DMS53 (cell line): ENCODE data around the gene OR10J1.
"Not testable (repeated sequence)": the region's sequence is repeated elsewhere in the genome, so short reads cannot be mapped to it uniquely, and the experiment has no call there.

ENCODE experiments used
- DNase-seq: peaks from one replicate; lab custom pipeline; 2025; lab: John Stamatoyannopoulos, UW

The OR10J1 gene, protein sequence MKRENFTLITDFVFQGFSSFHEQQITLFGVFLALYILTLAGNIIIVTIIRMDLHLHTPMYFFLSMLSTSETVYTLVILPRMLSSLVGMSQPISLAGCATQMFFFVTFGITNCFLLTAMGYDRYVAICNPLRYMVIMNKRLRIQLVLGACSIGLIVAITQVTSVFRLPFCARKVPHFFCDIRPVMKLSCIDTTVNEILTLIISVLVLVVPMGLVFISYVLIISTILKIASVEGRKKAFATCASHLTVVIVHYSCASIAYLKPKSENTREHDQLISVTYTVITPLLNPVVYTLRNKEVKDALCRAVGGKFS

DNA sequence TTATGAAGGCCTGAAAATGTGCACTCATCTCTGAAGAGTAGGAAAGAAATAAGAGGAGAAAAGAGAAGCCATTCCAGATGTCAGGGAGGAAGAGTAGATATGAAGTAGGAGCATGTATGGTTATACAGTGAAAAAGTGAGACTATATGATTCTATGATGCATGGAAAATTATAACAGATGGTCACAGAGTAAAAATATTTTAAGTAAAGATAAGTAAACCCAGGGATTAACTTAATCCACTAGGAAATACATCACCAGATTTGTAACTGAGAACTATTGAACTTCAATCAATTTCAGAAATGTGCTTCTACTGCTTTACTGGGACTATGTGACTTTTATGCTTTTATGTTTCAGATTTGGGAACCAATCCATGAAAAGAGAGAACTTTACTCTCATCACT lies at the start of gene OR10J1:
Gene OR10J1 (plus strand): TSS at position 301 of the 400 bp plus-strand sequence. CDS start 70 bp downstream, at position 371.
- DNase-seq: no peak

DNA sequence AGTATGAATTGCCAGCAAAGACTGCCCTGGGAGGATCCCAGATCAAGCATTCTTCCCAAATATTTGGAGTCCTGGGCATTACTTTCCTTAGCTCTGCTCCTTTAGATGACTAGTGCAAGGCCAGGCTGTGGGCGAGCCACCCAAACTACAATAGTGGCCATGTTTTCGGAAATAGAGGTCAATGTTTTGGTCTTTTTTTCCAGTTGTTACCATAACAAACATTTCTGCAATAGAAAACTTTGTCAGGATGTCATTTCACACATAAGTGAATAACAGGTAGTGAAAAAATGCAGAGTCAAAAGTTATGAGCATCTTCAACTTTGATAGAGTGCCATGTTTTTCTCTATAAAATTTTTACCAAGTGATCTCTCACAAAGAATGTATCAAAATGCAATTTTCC lies 32.7 kb upstream of the OR10J1 start:
- DNase-seq: no peak

DNA sequence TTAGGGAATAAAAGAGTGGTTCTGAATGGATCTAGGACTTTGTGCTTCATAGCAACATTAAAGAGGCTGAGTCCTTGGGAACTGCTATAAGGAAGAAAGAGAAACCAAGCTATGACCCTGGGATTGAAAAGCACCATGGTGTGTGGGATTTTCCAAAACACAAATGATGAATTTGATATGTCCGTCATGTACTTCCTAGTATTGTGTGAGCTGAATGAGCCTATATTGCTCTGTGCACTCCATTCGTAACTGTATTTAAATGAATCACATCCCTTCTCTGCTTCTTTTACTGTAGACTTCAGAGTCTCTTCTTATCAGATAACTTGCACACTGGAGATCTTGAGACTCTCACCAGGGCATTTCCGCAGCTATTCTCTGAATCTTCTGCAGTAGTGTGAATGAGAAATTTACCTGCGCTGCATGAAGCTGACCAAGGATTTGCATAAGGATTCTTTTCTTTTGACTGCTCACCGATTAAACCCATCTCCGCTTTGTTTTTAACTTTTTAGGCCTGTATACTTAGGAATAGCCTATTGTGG lies 30.6 kb upstream of the OR10J1 start:
- DNase-seq: no peak

DNA sequence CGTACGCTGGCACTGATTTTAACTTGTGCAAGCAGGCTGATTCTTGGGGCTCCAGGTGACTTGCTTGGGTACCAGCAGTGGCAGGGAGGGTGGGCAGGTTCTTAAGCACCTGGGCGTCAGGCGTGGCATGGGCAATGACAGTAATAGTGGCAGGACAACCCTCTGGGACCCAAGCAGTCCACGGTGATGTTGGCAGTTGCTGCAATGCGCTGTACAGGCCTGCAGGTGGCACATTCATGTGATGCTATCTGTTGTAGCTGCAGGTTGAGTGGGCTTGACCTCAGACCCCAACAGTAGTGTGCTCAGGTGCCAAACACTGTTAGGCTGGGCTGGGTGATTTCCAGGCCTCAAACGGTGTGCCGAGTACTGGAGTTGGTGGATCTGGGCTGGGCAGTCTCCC lies 17.7 kb upstream of the OR10J1 start:
- peak; percentile 11 for DNase-seq

DNA sequence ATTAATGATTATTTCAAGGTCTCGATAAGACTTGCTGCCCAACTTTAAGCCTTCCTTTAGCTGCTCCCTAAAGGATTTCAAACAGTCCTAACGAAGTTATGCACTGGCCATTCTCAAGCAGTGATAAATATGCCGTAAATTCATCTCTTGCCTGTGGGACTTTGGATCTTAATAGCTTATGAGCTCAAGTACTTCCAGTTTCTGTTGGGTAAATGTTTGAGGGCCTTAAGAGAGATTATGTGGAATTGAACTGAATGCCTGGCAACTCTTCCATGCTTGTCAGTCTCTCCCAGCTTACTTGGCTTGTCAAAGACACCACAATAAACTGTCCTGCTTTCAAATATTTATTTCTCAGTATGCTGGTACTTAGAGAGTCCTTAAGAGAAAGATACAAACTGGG lies 11.0 kb upstream of the OR10J1 start:
- no peak for DNase-seq

DNA sequence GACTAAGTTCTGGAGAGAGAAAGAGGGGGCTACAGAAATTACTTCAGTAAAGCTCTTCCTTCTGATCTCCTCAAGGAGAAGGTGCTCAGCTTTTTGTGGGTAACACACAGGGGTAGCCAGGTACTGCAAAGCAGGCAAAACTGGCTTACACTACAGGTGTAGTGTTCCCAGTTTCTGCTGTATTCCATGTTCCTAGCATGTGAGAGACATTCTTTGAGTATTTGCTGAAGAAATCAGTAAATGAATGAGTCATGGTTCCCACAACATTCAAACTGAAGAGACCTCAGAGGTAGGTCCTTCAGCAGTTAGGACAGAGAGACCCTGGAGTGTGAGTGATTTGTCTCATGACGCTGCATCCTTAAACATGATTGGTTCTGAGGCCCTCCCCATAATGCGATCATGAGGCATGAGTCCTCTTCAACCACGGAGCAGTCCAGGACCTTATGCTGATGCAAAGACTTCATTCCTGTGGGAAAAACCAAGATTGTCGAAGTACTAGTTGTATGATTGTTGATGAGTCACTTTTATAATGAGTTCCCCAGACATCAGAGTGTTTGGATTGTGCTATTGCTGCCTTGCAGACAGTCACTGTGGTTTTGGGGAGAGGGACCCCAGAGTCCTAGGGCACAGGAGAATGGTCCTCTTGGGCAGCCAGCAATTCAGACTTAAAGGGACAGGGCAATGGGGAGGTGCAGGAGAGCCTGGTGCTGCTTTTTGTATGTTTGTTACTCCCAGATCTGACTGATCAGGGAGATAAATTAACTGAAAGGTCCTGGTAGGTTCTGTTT lies 10.3 kb upstream of the OR10J1 start:
- peak; percentile 68 for DNase-seq

DNA sequence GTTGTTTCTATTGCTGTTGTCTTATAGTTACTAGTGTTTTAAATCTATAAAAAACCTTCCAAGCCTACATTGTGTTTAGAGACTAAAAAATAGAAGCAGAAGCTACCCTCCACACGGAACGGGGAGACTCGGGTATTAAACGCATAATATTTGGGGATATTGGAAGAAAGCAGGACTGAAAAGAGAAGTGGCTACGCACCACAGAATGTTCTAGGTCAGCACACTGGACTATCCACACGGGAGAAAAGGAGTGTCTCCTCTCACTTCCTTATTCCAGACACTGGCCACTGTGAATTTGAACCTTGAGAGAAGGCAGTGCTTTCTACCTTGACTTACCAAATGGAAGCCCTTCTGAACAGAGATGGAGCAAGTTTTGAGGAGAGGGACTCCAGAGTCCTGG lies 8.5 kb upstream of the OR10J1 start:
- no peak for DNase-seq

DNA sequence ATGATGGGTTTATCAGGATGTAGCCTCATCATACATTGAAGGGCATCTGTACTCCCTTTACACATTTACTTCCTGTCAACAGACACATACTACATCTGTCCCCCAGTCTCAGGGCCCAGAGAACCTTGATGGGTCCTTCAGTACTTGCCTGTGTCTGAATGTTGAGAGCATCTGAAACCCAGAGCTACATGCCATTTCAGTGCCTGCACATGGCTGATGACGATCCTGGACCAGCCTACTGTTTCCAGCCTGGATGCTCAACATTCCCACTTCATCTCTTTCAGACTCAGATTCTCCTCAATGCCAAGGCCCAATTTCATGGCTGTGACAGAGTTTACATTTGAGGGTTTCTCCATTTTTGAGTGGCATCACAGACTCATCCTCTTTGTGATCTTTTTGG lies 7.6 kb upstream of the OR10J1 start, which contains the start of gene OR10J4:
Gene OR10J4 (plus strand): TSS at position 301 of the 400 bp plus-strand sequence.
- no peak for DNase-seq

DNA sequence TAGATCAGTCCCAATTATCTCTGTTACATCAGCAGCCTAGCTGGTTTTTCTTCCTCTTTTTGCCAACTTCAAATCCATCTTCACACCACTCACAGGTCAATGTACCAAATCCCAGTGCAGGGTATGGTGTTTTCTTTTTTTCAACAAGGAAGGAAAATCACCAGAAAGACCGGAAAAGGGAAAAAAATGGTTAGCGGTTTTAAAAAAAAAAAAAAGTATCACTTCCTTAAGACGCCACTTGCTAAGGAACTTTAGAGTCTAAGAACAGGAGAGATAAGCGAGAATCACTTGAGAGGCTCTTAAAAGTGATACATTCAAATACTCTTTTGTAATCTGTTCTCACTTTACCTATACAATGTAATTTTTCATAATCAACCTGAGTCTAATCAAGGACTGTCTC lies 3.1 kb upstream of the OR10J1 start:
- no peak for DNase-seq

DNA sequence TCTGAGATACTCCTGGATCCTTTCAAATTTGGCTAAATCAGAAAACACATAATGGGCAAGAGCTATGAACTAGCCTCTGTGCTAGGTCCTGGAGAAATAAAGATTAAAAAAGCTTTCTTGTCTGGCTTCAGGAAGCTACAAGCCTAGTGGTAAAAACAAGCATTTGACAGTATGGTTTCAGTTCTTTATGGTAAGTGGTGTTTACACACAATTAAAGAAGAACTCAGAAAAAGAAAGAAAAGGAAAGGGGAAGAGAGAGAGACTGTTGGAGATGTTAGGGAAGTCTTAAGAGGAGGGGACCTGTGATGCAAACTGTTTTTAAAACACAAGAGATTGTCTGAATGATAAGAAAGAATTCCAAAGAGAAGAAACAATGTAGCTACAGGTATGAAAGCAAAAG lies 1.8 kb downstream of the OR10J1 start:
- DNase-seq: no peak

DNA sequence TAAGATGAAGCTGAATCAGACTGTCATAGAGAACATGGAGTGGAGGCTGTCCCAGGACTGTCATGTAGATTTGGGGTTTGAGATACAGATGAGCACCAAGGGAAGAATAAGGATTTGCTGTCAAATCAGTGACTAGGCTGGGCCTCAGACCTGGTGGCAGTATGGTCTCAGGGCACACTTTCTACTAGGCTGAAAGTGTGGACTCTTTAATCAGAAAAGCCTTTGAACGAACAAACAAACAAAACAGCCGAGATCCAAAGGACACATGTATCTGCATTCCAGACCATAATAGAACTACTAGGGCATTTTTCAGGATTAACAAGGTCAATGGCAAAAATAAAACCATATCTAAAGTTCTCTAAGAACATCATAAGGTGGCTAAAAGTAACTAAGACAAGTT lies 2.9 kb downstream of the OR10J1 start:
- DNase-seq: no peak

DNA sequence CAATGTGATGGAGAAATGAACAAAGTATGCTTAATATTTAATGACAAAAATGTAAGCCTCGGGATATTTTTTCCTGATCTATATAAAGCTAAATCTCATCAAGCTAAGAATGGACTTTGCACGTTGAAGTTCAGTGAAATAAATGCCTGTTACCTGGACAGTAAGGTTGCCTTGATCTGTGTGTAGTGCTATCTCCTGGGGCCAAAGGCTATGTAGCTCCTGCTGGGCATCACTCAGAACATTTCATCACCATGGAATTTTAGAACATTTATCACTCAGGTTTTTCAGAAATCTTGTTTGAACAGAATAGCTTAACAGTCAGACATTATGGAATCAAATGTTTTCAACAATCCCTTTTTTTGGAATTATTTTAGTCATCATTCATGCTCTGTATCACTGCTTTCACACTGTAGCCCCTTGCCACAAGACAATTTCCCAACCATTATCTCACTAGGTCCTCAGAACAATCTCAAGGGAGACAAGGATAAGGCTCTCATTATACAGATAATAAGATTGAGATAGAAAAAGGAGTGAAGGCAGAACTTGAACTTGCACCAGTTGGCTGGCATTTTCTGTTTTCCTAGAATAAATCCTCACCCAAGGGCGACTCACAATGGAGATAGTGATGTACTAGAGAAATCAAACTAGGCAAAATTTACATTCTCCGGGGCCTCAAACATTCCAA lies 3.7 kb downstream of the OR10J1 start:
- DNase-seq: no peak

DNA sequence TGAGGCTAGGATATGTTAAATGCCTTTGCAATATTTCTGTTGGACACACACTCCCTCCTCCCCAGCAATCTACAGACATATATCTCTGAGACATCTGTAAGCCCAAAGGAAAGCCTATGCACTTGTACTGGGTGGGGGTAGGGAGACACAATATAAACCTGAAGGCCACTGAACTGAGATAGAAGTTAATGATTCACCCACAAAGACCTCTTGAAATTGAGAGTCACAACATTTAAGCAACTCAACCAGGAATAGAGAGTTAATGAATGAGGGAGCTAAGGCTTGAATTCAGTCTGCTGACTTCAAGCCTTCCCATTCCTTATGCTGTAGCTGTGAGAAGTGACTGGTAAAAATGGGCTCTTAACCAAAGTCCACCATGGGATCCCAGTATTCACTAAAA lies 5.0 kb downstream of the OR10J1 start:
- DNase-seq: peak; percentile 87

DNA sequence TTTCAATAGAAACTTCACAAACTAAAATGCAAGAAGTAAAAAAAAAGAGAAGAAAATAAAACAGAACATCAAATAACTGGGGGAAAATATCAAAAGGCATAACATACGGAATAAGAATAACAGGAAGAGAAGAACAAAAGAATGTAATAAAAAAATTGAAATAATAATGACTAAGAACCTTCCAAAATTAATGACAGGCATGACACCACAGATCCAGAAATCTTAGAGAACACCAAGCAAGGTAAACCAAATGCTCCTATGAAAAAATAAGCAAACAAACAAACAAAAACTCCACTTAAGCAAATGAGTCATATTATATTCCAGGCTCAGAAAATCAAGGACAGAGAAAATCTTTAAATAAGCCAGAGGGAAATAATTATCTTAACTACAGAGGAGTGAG lies 8.7 kb downstream of the OR10J1 start:
- no peak for DNase-seq

DNA sequence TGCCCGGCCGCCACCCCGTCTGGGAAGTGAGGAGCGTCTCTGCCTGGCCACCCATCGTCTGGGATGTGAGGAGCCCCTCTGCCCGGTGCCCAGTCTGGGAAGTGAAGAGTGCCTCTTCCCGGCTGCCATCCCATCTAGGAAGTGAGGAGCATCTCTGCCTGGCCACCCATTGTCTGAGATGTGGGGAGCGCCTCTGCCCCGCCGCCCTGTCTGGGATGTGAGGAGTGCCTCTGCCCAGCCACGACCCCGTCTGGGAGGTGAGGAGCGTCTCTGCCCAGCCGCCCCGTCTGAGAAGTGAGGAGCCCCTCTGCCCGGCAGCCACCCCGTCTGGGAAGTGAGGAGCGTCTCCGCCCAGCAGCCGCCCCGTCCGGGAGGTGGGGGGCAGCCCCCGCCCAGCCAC lies 10.1 kb downstream of the OR10J1 start:
- not testable (repeated sequence) for DNase-seq

DNA sequence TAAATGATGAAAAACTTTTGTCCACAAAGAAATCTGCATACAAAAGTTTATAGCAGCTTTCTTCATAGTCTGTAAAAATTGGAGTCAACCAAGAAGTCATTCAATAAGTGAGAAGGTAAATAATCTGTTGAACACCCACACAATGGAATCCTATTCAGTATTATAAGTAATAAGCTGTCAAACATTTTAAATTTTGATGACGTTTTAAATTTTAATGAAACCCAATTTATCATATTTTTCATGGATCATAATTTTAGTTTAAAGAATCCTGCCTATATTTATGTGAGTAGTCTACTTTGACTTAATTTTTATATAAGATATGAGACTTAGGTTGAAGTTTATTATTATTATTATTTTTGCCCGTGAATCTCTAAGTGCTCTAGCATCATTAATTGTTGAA lies 20.0 kb downstream of the OR10J1 start:
- no peak for DNase-seq

DNA sequence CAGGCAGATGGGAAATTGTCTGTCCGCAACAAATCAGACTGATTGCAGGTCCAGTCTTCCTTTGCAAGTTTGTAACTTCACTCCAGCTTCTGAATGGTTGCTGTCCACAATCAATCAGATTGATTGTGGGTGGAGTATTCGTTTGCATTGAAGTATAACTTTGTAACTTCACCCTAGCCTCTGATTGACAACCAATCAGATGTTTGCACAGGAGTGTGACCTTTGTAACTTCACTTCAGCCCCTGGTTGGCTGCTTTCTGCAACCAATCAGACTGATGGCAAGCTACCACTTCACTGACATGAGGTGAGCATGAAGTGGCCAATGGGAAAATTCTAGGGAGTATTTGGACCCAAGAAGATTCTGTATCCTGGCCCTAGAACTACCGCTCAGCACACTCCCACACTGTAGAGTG lies 25.7 kb downstream of the OR10J1 start:
- DNase-seq: no peak

DNA sequence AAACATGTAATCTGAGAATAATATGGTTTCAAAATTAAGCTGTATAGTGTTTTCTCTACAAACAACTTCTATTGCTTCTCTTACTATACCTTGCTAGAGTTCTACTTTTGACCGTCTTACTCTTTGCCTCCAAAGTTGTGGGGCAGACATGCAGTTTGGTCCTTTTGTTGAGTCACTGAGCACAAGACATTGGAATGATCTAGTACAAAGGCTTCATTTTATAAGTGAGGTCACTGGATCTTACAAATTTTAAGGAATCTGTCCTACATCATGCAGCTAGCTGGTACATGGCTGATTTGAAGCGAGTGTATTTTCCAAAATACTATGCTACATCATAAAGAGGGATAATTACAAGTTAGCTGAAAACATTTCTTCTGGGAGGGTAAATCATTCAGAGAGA lies 28.8 kb downstream of the OR10J1 start:
- no peak for DNase-seq

DNA sequence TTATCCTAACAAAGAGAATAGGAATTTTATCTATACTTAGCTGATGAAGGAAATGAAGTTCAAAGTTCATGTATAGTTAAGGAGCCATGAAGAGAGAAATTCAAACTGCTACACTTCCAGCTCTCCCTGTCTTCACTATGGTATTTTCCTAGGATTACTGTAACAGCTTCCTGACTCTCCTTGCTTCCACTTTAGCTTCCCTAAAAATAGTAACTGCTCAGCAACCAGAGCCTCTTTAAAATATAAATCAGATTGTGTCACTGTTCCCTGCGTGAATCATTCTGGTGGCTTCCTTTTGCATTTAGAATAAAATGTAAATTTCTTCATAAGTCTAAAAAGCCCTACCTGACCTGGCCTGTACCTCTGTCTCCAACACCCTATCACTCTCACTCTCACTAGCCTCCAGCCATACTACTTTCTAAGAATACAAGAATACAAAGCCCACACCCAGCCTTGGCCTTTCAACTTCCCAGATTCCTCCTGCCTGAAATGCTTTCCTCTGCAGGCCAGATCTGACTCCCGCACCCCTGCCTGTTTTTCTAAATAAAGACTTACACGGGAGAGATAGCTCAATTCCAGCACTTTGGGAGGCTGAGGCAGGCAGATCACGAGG lies 30.5 kb downstream of the OR10J1 start:
- DNase-seq: no peak

DNA sequence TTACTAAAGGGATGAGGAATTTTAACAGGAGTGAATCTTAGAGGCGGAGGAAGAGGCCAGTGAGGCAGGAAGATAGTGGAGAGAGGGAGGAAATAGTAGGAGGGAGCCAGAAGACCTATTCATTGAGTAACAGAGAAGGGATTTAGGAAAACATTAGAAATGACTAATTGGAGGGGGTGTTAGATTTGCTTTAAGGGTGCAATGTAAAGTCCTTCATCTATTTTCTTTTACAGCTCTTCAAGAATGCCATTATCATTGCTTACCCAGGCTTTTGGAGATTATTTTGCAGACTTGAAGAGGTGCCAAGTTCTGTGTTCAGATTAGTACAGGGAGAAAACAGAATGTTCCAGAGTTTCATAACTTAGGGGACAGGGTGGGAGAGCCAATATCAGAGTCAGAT lies 33.8 kb downstream of the OR10J1 start:
- no peak for DNase-seq

DNA sequence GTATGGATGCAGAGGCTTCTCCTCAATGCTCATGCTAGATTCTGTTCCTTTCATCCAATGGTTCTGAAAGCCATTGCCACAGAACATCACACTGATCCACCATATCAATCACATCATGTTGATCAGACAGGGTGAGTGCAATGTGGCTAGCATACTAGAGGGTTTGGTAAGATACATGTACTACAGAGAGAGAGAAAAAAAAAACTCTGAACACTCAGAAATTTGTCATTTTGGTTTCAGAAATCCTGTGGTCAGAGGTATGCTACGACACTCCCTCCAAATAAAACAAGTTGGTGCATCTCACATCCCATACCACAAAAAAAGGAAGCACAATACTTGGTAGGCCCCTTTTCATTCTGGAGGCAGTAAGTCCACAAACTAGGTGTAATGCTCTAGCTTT lies 35.4 kb downstream of the OR10J1 start:
- DNase-seq: no peak

DNA sequence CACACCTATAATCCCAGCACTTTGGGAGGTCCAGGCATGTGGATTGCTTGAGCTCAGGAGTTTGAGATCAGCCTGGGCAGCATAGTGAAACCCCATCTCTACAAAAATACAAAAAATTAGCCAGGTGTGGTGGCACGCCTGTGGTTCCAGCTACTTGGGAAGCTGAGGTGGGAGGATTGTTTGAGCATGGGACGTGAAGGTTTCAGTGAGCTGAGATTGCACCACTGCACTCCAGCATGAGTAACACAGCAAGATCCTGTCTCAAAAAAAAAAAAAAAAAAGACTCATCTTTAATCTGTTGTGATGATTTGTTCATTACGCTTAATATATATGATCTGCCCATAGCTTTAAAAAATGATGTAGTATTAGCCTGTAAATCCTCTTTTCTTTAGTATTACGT lies 44.0 kb downstream of the OR10J1 start:
- DNase-seq: no peak
